Hepatocyte (in vitro differentiated cells): ENCODE data around the gene OR2T33.
"Not testable (repeated sequence)": the region's sequence is repeated elsewhere in the genome, so short reads cannot be mapped to it uniquely, and the experiment has no call there.

ENCODE experiments used
- CTCF ChIP-seq: fragments of 200-600 bp; sonication (generic); IDR thresholded peaks from 2 replicates; pipeline ENCODE4 v1.5.1; 2016; ENCODE audit warnings: antibody characterized with exemption, mild to moderate bottlenecking; ENCODE audit not compliant: poor library complexity
- EZH2 ChIP-seq: fragments of 200-600 bp; sonication (generic); IDR thresholded peaks from 2 replicates; pipeline ENCODE4 v1.6.1; 2016; ENCODE audit warnings: antibody characterized with exemption, mild to moderate bottlenecking, borderline replicate concordance
- EZH2phosphoT487 ChIP-seq: fragments of 200-600 bp; sonication (generic); IDR thresholded peaks from one replicate; pipeline ENCODE4 v1.6.1; 2018; ENCODE audit warnings: antibody characterized with exemption, mild to moderate bottlenecking, low read depth, moderate library complexity; ENCODE audit not compliant: unreplicated experiment, severe bottlenecking

- TF ChIP-seq CTCF, EZH2, EZH2phosphoT487: not testable (repeated sequence)
These were observed 18.5 kb downstream of the OR2T33 start for GRCh38 chr1:248259309-248259708.
